SK-N-SH treated with all-trans-retinoic acid at 6 μM for 48 hours (cell line): ENCODE measurements around the gene ADAMTS6.
"Not testable (repeated sequence)": the region's sequence is repeated elsewhere in the genome, so short reads cannot be mapped to it uniquely, and the experiment has no call there.

ENCODE experiments used
- ATAC-seq: fragments of 200-7000 bp; cut with Tn5 transposase; 3 replicates; pipeline ENCODE4 v1.9.1; 2020; ENCODE audit warnings: mild to moderate bottlenecking, moderate library complexity
- ARNTL ChIP-seq: fragments of 450-650 bp; formaldehyde crosslinking; IDR thresholded peaks from 2 replicates; pipeline ENCODE4 v1.5.0; 2020; ENCODE audit warnings: low read depth, mild to moderate bottlenecking, moderate library complexity, borderline replicate concordance
- BACH2 ChIP-seq: fragments of 250-450 bp; sonication (Bioruptor Pico); IDR thresholded peaks from 2 replicates; pipeline ENCODE4 v1.9.0; 2021; ENCODE audit warnings: mild to moderate bottlenecking, borderline replicate concordance
- CSDC2 ChIP-seq: fragments of 250-450 bp; sonication (Bioruptor Pico); IDR thresholded peaks from 2 replicates; pipeline ENCODE4 v1.5.0; 2020; ENCODE audit warnings: mild to moderate bottlenecking, moderate library complexity
- ESRRG ChIP-seq: fragments of 250-450 bp; sonication (Bioruptor Pico); IDR thresholded peaks from 2 replicates; pipeline ENCODE4 v1.6.1; 2021; ENCODE audit warnings: mild to moderate bottlenecking
- GLIS3 ChIP-seq: fragments of 250-450 bp; sonication (Bioruptor Pico); IDR thresholded peaks from 2 replicates; pipeline ENCODE4 v1.5.0; 2020; ENCODE audit warnings: mild to moderate bottlenecking, moderate library complexity
- ISL1 ChIP-seq: fragments of 250-450 bp; sonication (Bioruptor Pico); IDR thresholded peaks from 2 replicates; pipeline ENCODE4 v2.1.2; 2022; ENCODE audit warnings: mild to moderate bottlenecking, moderate library complexity
- POU6F1 ChIP-seq: fragments of 250-450 bp; sonication (Bioruptor Pico); IDR thresholded peaks from 2 replicates; pipeline ENCODE4 v1.8.0; 2021; ENCODE audit warnings: low read depth, mild to moderate bottlenecking, moderate library complexity, borderline replicate concordance
- RARB ChIP-seq: fragments of 250-450 bp; sonication (Bioruptor Pico); IDR thresholded peaks from 2 replicates; pipeline ENCODE4 v1.8.0; 2021; ENCODE audit warnings: mild to moderate bottlenecking, moderate library complexity
- SNAI2 ChIP-seq: fragments of 250-450 bp; sonication (Bioruptor Pico); IDR thresholded peaks from 2 replicates; pipeline ENCODE4 v1.5.0; 2020; ENCODE audit warnings: mild to moderate bottlenecking, moderate library complexity
- TCF4 ChIP-seq: fragments of 250-450 bp; sonication (Bioruptor Pico); IDR thresholded peaks from 2 replicates; pipeline ENCODE4 v1.8.0; 2021; ENCODE audit warnings: mild to moderate bottlenecking, moderate library complexity, borderline replicate concordance
- TSHZ2 ChIP-seq: fragments of 250-450 bp; sonication (Bioruptor Pico); IDR thresholded peaks from 2 replicates; pipeline ENCODE4 v1.5.0; 2020; ENCODE audit warnings: mild to moderate bottlenecking, moderate library complexity
- ZFP3 ChIP-seq: fragments of 250-450 bp; sonication (Bioruptor Pico); IDR thresholded peaks from 2 replicates; pipeline ENCODE4 v1.5.0; 2020; ENCODE audit warnings: mild to moderate bottlenecking, moderate library complexity
- ZNF565 ChIP-seq: fragments of 450-650 bp; formaldehyde crosslinking; conservative IDR thresholded peaks from 2 replicates; pipeline ENCODE4 v1.5.0; 2020; ENCODE audit warnings: low read depth, mild to moderate bottlenecking, moderate library complexity
- ZNF8 ChIP-seq: fragments of 450-650 bp; formaldehyde crosslinking; IDR thresholded peaks from 2 replicates; pipeline ENCODE4 v1.5.0; 2020; ENCODE audit warnings: mild to moderate bottlenecking, moderate library complexity
- TF ChIP-seq, protein P1 (sequence below): fragments of 250-450 bp; sonication (Bioruptor Pico); IDR thresholded peaks from 2 replicates; pipeline ENCODE4 v1.5.1; 2020; ENCODE audit warnings: low read depth, mild to moderate bottlenecking, moderate library complexity
- TF ChIP-seq, protein P2 (sequence below): fragments of 250-450 bp; sonication (Bioruptor Pico); IDR thresholded peaks from 2 replicates; pipeline ENCODE4 v1.5.1; 2021; ENCODE audit warnings: mild to moderate bottlenecking, moderate library complexity

The ADAMTS6 gene

GRCh38 chr5:65186646-65187227 lies 295.0 kb downstream of the ADAMTS6 start:
- no peak for ATAC-seq
- no peak for TF ChIP-seq ZNF8 (CRISPR knock-in tag)
- TF ChIP-seq GLIS3 (CRISPR knock-in tag) = no peak
- TF ChIP-seq ZFP3 (CRISPR knock-in tag) = no peak
- TF ChIP-seq RARB (CRISPR knock-in tag) = no peak
- TF ChIP-seq, protein P1, sequence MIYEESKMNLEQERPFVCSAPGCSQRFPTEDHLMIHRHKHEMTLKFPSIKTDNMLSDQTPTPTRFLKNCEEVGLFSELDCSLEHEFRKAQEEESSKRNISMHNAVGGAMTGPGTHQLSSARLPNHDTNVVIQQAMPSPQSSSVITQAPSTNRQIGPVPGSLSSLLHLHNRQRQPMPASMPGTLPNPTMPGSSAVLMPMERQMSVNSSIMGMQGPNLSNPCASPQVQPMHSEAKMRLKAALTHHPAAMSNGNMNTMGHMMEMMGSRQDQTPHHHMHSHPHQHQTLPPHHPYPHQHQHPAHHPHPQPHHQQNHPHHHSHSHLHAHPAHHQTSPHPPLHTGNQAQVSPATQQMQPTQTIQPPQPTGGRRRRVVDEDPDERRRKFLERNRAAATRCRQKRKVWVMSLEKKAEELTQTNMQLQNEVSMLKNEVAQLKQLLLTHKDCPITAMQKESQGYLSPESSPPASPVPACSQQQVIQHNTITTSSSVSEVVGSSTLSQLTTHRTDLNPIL (CRISPR knock-in tag) = no peak
- no peak for TF ChIP-seq TSHZ2 (CRISPR knock-in tag)
- no peak for TF ChIP-seq ISL1 (CRISPR knock-in tag)

DNA sequence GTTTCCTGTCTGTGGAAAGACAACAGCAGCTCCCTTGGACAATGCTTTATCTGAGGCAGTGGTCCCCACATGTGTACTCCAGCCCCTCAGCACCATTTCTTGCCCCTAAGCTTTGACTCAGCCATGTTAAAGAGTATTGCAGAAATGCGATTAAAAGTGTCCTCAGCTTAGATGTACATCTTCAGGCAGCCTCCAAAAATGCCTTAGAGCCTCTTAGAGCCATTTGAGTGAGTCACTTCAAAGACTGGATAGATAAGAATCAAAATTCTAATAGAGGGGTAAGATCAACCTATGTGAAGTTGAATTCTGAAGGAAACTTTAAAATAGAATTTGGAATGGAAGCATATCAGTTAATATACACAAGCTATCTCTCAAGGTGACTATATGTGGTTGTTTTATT lies 296.3 kb downstream of the ADAMTS6 start:
- TF ChIP-seq GLIS3 (CRISPR knock-in tag) (no peak), ZNF8 (CRISPR knock-in tag) (no peak), TSHZ2 (CRISPR knock-in tag) (no peak), TCF4 (CRISPR knock-in tag) (no peak), ARNTL (no peak), SNAI2 (CRISPR knock-in tag) (no peak), CSDC2 (CRISPR knock-in tag) (no peak), ZNF565 (no peak), BACH2 (no peak), ESRRG (CRISPR knock-in tag) (no peak), ZFP3 (CRISPR knock-in tag) (no peak)
- TF ChIP-seq, protein P1 (CRISPR knock-in tag) = no peak
- TF ChIP-seq, all 23 proteins: peak for 0
- ATAC-seq = peak; percentile 60

DNA sequence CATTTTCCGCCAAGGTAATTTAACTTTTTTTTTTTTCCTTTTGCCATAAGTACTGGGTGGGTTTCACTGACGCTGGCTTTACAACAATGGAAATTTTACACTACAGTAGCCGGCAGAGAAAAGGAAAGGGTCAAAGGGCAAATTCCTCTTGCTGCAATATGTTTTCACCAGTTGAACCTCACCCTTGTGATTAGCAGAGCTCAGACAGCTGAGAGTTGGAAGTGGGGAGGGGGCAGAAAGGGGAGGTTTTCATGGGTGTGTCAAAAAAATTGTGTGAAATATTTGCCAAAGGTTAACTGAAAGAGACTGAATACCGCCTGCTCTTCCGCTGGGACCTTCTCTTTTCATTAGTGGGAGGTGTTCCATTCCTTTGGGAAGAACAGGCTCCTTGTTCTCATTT lies 296.9 kb downstream of the ADAMTS6 start:
- TF ChIP-seq ARNTL = no peak
- TF ChIP-seq, protein P2, sequence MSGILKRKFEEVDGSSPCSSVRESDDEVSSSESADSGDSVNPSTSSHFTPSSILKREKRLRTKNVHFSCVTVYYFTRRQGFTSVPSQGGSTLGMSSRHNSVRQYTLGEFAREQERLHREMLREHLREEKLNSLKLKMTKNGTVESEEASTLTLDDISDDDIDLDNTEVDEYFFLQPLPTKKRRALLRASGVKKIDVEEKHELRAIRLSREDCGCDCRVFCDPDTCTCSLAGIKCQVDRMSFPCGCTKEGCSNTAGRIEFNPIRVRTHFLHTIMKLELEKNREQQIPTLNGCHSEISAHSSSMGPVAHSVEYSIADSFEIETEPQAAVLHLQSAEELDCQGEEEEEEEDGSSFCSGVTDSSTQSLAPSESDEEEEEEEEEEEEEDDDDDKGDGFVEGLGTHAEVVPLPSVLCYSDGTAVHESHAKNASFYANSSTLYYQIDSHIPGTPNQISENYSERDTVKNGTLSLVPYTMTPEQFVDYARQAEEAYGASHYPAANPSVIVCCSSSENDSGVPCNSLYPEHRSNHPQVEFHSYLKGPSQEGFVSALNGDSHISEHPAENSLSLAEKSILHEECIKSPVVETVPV = no peak
- no peak for ATAC-seq

DNA sequence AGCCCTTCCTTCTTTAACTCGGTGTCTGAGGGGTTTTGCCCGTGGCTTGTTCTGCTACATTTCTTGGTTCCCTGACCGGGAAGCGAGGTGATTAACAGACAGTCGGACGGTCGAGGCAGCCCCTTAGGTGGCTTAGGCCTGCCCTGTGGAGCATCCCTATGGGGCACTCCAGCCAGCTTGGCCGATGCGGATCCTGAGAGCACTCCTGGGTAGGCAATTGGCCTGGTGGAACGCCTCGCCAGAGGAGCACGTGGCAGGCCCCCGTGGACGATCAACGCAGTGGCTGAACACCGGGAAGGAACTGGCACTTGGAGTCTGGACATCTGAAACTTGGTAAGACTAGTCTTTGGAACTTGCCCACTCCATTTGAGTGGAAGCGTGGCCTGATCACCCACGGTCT lies 307.5 kb downstream of the ADAMTS6 start:
- not testable (repeated sequence) for ATAC-seq

DNA sequence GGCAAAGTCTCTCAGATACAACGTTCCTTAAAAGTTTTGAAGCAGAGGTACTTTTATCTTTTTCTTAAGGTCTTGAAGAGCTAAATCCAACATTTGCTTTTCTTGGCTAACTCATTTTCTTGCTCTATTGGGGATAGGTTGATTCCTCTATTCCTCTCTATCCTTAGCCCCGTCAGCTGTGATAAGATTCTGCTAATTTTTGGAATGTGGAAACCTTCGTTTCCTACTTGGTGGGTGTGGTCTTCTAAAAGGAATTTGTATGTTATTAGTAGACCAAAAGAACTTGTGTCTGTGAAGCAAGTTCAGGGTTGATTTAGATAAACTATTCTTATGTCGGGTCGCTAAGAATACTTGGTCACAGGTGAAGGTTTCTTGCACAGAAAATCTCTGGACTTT lies 308.6 kb downstream of the ADAMTS6 start:
- TF ChIP-seq ISL1 (CRISPR knock-in tag) = no peak
- no peak for TF ChIP-seq TCF4 (CRISPR knock-in tag)
- no peak for TF ChIP-seq POU6F1
- TF ChIP-seq, all 23 proteins: peak for 0
- no peak for ATAC-seq
